SHP77 (cell line): Measurements from ENCODE around the gene CAMTA1.

Experiments used
- DNase-seq, 2 experiments: peaks; one replicate each; lab custom pipeline; 2025; lab: John Stamatoyannopoulos, UW

Gene CAMTA1

DNA sequence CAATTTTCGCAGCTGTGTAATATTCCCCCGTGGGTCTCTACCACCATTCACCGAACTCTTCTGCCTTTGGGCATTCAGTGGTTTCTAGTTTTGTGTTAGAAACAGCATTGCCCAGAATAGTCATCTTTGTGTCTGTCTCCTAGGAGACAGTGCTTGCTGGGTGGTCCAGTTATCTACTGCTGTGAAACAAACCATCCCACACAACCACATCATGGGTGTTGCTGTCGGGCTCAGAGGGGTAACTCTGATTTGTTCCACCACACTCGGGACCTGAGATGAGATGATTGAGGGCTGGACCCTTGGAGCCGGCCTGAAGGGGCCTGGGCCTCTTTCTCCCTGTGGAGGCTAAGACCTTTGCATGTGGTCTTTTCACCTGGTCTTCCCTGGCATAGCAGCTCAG lies 558.6 kb downstream of the CAMTA1 start:
- DNase-seq, result no peak

DNA sequence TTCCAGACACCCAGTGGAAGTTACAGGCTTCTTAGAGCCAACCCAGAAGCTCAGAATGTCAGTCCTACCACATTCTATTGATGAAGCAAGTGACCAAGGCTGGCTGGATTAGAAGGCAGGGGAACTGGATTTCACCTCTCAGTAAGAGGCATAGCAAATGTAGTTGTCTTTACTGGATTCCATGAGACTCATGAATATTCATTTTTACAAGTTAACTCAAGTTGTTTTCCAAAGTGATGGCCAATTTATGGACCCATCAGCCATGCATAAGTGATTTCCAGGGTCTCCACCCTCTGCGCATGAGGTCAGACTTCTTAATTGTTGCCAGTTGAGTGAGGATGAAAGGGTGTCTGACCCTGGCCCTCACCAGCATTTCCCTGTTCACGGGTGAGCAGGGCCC lies 559.0 kb downstream of the CAMTA1 start:
- DNase-seq, result no peak

DNA sequence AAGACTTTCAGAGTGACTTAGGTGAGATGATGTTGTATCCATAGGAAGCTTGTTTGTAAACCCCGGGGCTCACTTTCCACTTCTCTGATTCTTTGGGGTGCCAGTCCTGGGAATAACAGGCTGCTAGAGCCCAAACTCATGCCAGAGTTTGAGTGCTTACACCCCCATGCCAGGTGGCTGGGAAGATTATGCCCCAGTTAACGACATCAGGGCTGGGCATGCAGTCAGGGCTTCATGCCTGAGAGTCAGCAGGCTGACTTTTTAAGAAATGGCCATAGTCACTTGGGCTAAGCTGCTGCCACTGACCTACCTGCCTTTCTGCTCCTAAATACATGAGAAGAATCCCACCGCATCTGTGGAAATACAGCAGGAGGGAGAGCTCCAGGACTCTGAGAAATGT lies 560.3 kb downstream of the CAMTA1 start:
- no peak for DNase-seq

DNA sequence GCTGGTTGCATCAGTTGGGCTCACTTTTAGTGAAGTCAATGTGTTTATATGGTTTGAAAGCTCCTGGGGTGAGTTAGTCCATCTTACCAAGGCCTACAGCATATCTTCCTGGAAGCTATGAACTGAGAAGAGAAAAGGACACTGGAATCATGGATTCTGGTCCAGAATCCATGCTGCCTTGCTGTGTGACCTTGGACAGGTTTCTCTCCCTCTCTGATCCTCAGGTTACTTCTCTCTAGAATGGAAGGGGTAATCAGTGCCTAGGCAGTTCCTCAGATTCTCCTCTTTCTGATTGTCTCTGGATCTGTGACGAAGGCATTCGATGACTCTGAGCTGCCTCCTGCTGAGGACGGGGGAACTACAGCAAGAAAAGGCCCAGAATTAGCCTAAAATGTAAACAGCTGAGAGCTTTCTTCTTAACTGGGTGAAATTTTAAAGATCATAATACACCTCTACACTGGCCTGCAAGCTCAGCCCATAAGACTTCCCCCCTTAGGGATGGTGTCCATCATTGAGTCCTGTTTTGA lies 560.9 kb downstream of the CAMTA1 start:
- no peak for DNase-seq

DNA sequence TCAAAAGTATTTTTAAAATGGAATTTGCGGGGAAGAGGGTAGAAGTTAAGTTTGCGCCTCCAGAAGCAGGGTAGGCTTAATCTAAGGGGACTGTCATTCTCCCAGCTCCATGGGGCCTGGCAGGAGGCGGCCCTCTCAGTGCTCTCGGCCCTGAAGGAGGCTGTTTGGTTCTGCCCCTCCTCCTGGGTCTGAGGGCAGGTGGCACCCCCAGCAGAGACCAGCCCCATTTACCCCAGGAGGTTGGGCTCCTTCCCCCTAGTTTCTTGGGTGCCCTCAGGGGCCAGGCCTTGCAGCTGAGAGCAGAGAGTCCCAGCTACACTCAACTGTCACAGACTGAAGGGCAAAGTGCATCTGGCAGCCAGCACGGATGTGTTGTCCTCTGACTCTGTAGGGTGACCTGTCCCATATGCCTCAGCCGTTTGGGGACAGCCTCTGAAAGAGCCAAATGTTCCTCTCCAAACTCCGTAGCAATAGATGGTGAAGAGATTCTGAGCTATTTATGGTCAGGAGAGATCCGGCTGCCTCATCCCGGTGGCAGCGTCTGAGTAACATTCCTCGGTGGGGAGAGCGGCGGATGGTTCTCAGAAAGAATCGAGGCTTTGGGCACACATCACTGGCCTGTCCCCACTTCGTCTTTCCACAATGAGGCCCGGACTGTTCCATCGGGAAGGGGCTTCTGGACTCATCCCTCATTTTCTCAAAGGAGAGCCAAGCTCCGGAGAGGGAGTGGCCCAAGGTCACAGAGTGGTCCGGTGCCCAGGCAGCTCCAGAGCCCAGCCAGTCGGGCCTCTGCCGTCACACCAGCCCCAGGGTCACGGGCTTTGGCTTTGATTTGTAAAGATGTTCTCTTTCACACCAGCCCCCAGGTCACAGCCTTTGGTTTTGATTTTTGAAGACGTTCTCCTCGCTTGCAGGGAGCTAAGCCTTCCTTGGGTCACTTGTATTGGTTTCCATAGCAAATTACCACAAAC lies 561.6 kb downstream of the CAMTA1 start:
- no peak for DNase-seq

DNA sequence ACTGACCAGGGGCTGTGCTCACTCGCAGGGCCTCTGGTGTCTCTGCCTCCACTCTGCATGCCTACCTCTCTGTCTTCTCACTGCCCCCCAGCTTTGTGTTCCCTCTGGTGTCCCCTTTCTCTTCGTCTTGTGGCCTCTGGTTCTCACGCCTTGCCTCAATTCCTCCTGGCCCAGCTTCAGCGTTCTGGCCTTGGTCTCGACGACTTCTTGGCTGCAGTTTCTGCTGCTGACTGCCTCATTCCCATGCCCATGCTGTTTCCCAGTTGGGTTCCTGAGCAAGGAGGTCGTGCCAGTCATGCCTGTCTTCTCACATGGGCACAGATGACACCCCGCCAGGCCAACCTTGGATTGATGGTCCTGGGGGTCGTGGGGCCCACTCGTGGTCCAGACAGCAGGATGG lies 562.8 kb downstream of the CAMTA1 start:
- no peak for DNase-seq

DNA sequence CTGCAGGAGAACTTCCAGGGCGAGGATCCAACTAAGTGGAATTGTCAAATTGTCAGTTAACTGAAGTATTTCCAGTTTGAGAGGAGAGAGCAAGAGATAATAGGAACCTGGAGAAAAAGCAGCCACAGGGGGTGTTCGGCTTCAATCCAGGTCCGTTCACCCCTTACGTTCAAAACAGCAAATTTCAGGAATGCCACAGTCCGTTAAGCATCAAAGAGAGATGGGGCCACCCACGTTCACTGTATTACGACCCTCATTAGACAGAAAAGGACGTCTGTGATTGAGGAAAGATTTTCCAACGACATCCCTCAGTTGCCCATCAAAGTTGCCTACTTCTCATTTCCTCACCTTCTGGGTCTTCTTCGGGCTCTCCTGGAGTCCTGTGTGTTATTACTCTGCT lies 563.3 kb downstream of the CAMTA1 start:
- no peak for DNase-seq

DNA sequence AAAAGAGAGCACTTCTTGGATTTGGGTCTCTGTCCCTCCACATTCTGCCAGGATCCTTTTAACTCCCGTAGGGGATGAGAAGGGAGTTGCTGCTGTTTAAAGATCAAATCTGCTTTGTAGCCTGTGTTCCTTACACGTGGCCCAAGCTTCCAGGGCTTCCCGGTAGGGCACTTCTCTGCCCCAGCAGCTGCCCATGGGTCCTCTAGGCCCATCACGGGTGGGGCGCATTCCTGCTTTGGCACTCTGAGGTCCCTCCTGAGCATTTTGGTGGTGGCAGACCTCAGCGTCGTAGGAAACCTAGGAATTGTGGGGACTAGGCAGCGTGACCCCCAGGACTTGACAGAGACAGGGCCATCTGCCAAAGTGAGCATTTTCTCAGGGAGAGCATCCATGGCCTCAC lies 565.5 kb downstream of the CAMTA1 start:
- DNase-seq, result no peak

DNA sequence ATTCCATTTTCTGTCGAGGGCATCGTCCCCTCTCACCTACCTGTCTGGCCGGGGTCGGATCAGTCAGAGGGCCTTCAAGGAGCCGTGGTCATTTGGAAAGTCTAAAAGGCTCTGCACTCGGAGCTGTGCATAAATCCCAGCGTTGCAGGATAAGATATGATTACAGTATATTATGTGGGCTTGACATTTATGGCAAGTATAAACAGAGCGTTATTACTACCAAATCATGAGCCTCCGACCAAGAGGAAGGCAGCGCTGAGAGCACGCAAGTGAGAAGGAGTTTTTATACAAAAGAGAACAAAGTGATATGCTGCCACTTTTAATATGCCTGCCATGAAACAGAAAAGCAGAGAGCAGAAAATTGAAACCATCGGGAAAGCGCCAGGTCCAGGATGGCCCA lies 566.4 kb downstream of the CAMTA1 start:
- DNase-seq, result no peak

DNA sequence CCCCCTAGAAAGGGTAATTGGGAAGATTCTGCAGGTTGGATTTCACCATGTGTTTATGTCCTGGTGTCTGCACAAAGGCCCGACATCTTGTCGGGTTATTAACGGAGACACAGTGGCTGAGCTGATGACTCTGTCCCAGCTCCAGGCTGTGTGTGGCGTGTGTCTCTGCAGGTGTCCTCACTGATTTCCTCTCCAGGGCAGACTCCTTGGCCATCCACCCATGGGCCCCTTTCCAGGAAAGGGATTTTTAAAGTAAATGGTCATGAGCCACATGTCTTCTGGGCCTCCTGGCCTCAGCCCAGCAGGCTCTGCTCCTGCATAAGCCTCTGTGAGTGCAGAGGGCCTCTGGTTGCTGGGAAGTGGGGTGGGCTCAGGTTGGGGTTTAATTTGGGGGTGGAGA lies 567.1 kb downstream of the CAMTA1 start:
- no peak for DNase-seq

DNA sequence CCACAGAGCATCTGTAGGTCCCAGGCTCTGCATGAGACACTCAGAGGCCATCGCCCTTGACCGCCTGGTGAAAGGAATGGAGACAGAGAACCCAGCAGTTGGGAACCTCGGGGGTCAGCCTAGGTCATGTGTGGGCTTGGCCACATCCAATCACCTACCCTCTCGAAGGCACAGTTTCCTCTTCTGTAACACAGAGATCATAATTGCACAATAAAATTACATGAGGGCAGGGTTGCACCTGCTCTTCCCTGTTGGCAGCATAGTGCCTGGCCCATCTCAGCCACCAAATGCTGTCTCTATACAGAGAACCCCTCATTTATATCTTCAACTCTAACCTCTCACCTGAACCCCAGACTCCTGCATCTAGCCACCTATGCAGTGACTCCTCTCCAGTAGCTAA lies 567.7 kb downstream of the CAMTA1 start:
- DNase-seq, result no peak

DNA sequence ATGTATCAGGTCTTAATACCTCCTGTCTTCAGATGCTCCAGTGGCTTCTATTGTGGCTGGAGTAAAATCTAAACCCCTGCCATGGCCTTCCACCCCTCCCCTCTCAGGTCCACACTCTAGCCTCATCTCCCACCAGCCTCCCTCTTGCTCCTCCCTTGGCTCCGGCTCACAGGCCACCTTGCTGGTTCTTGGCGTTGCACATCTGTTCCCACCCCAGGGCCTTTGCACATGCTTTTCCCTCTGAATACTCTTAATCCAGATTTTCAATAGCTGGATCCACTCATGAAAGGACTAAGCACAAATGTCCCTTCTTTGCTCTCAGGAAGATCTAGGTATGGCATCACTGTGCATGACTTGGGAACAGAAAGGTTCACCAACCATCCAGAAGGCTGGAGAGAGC lies 570.4 kb downstream of the CAMTA1 start:
- DNase-seq, result no peak

DNA sequence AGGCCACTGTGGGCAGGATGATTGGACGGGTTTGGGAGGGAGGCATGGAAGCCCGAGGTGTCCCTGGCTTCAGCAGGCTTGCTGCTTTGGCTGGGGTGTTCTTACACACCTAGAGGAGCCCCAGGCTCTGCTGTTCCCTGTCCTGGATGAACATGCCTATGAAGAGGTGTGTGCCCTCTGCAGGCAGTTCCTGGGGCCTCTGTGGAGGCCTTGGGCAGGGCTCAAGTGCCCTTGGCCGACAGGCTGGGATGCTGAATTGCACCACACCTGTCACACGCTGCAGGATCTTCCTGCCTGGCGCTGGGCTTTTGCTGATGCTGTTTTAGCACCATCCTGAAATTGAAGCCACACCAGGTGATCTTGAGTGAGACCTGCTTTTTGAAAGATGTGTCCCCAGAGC lies 570.8 kb downstream of the CAMTA1 start:
- peak in 1 of 2 experiments; percentile 28 for DNase-seq

DNA sequence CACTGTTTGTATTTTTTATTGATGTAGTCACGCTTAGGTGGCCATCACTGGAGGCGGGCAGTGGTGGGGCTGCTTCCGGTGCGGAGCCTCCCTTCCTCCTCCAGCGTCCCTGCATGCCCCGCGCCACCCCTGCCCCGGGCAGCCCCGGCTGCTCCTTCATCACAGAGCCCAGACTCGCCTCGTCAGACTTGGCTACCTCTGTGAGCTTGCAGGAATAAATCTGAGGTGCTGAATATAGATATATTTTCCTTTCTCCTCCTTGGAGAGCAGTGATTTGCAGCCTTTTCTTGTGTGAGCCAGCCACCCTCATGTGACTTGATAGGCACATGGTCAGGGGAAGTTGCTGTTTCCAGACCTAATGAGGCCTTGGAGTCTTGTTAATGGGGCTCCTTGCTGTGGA lies 573.2 kb downstream of the CAMTA1 start:
- no peak for DNase-seq

DNA sequence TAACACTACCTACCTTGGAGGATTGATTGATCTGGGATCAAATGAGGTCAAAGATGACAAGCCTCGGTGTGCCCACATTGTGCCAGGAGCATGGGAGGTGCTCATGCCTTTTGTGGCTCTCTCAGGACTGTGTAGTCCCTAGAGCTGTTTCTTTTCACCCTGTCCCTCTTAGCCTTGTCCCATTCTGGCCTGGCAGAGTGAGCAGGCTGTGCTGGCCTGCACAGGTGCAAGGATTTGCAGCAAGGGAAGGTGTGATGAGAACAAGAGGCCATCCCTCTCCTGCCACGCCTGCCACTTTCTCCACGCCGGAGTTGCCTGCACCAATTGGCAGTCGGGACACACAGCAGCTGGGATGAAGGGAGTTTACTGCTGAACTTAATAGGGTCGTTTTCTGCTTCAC lies 575.3 kb downstream of the CAMTA1 start:
- DNase-seq, result no peak

DNA sequence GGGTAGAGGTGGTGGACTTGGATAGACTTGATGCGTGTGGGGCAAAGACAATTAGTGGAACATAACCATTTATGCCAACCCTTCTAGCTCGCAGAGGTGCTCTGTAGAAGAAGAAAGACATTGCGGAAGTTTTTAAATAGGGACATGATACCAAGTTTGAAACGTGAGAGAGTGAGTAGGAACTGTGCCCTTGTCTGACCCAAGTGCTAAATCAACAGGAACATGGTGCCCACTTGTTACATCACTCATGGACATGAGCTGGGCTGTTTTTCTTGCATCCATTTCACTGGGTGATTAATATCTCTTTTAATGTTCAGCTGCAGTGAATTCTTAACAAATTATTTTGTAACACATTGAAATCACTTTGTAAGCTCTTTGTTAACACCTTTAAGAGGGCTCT lies 577.7 kb downstream of the CAMTA1 start:
- no peak for DNase-seq

DNA sequence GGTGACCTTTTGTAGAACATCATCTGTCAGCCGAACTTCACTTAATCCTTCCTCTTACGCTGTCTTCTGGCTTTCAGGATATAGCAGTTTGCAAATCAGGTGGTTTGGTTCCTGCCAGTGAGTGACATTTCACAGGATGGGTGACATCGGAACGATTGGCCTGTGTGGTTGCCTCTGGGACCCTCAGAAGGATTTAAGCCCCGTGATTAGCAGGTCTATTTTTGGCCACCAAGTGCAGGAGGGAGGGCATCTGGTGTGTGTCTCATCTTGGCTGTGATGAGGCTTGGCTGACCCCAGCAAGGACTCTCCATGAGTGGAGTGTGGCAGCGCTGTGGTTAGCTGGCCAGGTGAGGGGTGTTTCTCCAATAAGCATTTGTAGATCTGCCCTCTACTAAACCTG lies 578.2 kb downstream of the CAMTA1 start:
- no peak for DNase-seq

DNA sequence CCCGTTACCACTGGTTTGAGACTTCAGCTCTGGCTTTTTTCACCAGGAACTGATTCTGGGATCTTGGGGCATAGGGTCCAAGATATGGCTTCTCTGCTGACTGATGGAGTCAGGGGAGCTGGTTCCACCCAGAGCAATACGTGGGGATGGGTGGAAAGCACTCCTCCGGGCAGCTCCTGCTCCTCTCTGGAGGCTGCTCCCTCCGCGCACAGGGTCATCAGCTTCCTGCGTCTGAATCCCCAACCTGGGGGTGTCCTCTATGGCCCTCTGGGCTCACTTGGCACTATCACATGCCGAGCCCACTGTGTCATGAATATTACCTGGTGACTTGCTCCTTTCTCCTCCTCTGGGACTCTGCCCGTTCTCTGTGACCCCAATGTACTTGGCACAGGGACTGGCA lies 580.5 kb downstream of the CAMTA1 start:
- DNase-seq, result no peak

DNA sequence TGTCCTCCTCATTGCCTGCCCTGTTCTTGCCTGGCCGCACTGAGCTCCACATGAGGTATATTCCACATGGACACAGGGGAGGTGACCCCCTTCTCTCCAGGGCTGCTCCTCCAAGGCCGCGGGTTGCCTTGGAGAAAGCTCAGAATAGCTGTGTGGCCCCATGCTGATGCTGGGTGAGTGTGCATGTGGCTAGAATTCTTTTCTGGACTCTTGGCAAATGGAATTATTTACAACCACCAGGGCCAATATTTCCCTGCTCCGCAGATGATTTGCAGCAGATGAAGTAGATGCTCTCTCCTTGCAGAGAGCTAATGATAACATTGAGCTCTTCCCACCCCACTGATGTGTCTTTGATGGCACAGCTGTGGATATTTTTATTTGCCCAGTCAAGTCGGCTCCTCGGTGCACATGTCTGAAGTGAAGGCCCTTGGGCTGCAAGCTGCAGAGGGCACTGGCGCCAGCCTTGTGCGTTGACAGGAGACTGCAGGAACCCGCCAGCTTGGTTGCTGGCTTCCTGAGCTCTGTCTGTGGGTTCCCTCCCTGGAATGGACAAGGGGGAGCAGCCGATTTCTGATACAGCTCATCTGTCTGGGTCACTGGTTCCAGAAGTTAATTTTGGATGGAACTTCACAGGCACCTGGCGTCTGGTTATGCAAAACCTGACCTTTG lies 581.2 kb downstream of the CAMTA1 start:
- DNase-seq, result peak; percentile 77 to 82

DNA sequence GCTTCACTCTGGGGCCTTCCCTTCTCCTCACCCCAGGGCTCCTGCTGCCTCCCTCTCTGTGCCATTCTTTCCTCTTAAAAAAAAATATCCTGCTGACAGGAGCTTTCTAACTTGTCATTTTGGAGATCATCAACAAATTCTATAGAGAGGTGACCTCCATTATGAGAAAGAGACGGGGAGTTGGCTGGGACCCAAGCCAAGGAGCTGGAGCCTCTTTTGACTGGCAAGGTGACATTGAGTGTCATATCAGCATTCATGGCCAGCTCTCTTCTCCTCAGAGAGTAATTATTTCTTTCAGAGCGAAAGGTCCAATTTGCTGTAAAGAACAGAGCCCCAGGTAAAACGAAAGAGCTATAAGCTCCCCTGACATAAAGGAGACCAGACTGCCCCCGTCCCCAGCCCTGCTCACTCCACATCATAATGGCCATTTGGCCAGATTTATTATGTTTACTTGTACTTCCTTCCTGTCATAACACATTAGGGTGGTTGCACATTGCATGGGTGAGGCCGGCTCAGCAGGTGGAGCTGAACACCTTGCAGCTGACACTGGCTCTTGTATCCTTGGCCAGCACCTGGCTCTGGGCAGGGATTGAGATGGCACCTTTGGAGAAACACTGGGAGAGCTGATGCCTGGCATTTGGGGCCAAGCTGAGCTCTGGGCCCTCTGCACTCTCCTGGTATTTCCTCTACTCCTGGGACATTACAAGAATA lies 581.9 kb downstream of the CAMTA1 start:
- peak; percentile 86 to 89 for DNase-seq

DNA sequence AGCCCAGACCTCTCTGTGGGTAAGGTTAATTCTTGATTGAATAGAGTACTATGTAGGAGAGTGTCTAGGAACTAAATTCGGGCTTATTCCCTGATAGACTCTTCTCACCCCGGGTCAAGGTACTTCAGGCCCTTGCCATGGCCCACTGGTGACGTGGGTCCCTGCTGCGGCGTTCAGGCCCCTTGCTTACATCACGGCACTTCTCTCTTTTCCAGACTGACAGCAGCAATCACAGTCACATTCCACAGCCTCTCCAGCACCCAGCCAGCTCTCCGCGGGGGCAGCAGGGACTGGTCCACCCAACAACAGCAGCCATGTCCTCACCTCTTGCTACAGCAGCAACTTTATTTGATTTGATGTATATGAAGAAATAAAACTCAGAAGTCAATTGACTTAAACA lies 584.6 kb downstream of the CAMTA1 start:
- DNase-seq, result no peak

DNA sequence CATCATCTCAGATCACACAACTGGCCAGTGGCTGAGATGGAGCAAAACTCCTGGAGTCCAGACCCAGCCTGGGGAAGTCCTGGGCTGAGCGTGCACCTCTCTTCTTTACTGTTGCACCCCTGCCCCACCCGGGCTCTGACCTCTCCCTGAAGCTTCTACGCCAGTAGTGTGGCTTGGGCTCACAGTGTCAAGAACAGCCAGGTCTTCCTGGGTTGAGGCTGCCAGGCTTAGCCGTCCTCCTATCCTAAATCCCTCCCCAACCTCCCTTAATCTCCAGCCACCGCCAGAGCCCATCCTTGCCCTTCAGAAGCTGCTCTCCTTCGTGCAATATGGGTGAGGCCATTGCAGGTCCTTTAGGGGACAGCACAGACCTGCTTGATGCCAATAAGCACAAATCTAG lies 586.7 kb downstream of the CAMTA1 start:
- DNase-seq, result no peak
